Coronary artery (tissue), 2 donors: Measurements from ENCODE around the gene ZNF22.
A peak's percentile ranks its signal among the peaks of the same experiment; 100 is the strongest.

ENCODE experiments used
- DNase-seq: peaks from one replicate; pipeline ENCODE4 v3.0.0-alpha.2; 2017; ENCODE audit warnings: low spot score
- H3K27ac ChIP-seq, 2 donors: fragments of 200-600 bp; sonication (generic); one replicate each; pipeline ENCODE4 v1.5.1; 2016 to 2019
- H3K4me3 ChIP-seq: fragments of 200-600 bp; sonication (generic); 2 replicates; pipeline ENCODE4 v1.5.1; 2016; ENCODE audit warnings: mild to moderate bottlenecking, moderate library complexity
- CTCF ChIP-seq: fragments of 200-600 bp; sonication (generic); IDR thresholded peaks from one replicate; pipeline ENCODE4 v1.5.1; 2019; ENCODE audit warnings: antibody characterized with exemption

The ZNF22 gene

GRCh38 chr10:44956226-44956625, 44.5 kb upstream of the ZNF22 start:
- Histone ChIP-seq H3K27ac (peak overlapping the region in 1 of 2 donors; percentile 20), H3K4me3 (no peak overlapping the region)
- no peak for TF ChIP-seq CTCF
- DNase-seq: peak; percentile 65

DNA sequence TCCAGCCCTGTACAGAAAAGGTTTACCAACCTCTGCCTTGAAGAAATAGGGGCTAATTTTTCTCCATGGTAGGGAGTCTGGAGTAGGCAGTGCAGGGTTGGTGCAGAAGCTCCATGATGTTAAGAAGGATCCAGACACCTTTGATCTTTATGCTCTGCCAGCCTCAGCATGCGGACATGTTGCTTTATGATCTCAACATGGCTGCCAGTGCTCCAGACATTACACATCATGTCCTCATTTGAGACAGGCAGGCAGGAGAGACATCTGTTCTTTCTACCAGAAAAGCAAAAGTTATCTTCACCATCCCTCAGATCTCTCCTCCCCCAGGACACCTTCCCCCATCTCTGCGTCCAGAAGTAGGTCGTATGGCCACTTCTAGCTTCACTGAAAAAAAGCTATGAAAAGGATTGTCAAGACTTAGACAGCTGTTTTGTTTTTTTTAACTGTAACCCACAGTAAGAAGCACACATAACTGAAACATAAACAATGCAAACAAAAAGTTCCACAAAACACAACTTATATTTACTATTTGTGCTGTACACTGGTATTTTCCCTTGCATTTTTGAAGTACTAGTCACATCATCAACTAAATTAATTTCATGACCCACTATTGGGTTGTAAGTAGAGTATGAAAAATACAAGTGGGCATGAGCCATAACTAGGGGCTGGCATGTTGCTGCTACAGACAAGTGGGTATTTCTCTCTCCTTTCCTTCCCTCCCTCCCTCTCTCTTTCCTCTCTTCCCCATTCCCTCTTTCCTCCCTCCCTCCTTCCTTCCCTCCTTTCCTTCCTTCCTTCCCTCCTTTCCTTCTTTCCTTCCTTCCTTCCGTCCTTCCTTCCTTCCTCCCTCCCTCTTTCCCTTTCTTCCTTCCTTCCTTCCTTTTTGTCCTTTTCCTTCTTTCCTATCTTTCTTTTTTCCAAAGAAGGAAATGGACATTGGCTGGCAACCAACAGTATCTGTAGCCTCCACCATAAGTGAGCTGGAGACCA, 43.7 kb upstream of the ZNF22 start:
- no peak for DNase-seq
- Histone ChIP-seq H3K27ac (peak overlapping the region in 1 of 2 donors; percentile 20), H3K4me3 (no peak overlapping the region)
- TF ChIP-seq CTCF: no peak

DNA sequence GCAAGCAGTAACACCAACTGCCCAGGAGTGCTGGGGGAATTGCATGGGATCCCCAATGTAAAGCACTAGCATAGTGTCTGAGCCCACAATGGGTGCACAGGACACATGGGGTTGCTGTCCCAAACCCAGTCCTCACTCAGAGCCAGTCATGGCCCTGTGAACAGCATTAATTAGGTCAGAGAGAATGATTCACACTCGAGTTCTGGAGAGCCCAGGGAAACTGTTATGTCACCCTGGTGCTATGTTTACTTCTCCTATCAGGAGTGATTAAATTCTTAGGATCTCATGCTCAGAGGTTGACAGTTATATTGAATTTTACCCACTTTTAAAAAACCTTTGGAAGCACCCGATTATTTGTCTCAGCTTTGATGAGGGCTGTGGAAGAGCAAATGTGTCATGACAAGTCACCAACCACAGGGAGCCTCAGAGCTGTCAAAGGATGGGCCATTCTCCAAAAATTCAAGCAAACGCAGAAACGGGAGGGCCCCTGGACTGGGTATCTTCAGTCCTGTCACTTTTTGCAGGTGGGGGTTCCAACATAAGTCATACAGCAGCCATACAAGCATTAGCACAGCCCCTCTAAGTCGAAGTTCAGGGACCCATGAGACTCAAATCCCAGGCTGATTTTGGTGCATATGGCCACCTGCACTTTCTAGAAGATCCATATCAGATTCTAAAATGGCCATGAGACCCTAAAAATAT, 42.4 kb upstream of the ZNF22 start:
- peak overlapping the region; percentile 94 for H3K4me3 ChIP-seq
- H3K27ac ChIP-seq: peak overlapping the region; percentile 78 to 91
- no peak for TF ChIP-seq CTCF
- peak; percentile 74 for DNase-seq

GRCh38 chr10:44958898-44959246, 41.9 kb upstream of the ZNF22 start:
- Histone ChIP-seq H3K4me3 (peak overlapping the region; percentile 94), H3K27ac (peak overlapping the region; percentile 78 to 91)
- TF ChIP-seq CTCF: no peak
- DNase-seq: no peak

GRCh38 chr10:44959247-44960087, 41.3 kb upstream of the ZNF22 start, which contains the start of gene RASSF4:
Gene RASSF4 (plus strand): TSS chr10:44959802. CDS start chr10:44970203, 10,401 bp downstream.
- no peak for TF ChIP-seq CTCF
- H3K27ac ChIP-seq: peak within 1 kb of the TSS; percentile 78 to 91
- H3K4me3 ChIP-seq: peak within 1 kb of the TSS; percentile 94
- DNase-seq: peak; percentile 95

DNA sequence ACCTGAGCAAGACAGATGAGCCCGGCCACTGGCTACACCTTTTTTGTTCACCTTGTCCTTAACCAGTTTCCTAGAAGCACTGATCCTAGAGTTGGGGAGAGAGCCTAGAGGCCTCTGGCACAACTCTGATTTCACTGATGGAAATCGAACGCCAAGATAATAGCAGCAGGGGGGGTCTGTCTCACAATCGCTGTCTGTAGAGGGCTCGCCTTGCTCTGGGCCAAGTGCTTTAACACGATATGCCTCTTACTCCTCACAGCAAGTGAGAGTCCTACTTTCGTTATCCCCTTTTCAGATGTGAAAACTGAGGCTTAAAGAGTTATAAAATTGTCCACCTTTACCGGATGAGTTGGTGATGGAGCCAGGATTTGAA, 40.6 kb upstream of the ZNF22 start:
- TF ChIP-seq CTCF: no peak
- H3K27ac ChIP-seq: peak overlapping the region; percentile 78 to 91
- DNase-seq: no peak

More for the DNA sequence above, 40.6 kb upstream of the ZNF22 start:
- peak overlapping the region; percentile 94 for H3K4me3 ChIP-seq
